GM12878 (cell line): ENCODE results near the gene DNAJC15.

Source experiments
- ESRRA ChIP-seq: IDR thresholded peaks from 2 replicates; pipeline ENCODE4 v1.6.1; 2012; ENCODE audit warnings: mild to moderate bottlenecking, low read length, improper control_type of control experiment
- EZH2 ChIP-seq: IDR thresholded peaks from 2 replicates; pipeline ENCODE4 v1.6.1; 2012; ENCODE audit warnings: low read depth, mild to moderate bottlenecking, control low read depth, inconsistent platforms, low read length, borderline replicate concordance; ENCODE audit not compliant: control insufficient read depth
- KDM1A ChIP-seq: fragments of 200-600 bp; sonication (generic); IDR thresholded peaks from 2 replicates; pipeline ENCODE4 v1.6.1; 2016; ENCODE audit warnings: borderline replicate concordance
- POLR2A ChIP-seq: IDR thresholded peaks from 2 replicates; pipeline ENCODE4 v1.6.1; 2011; ENCODE audit warnings: low read depth, mild to moderate bottlenecking, low read length
- POLR2AphosphoS5 ChIP-seq: IDR thresholded peaks from 2 replicates; pipeline ENCODE4 v1.6.1; 2011; ENCODE audit warnings: mild to moderate bottlenecking, low read length, inconsistent platforms
- SRF ChIP-seq, 2 experiments: IDR thresholded peaks; 2 replicates each; pipeline ENCODE4 v1.6.1; 2011; ENCODE audit warnings: low read depth in 2 of 2, low read length in 2 of 2, mild to moderate bottlenecking in 1 of 2, moderate library complexity in 1 of 2
- STAT3 ChIP-seq: IDR thresholded peaks from 2 replicates; pipeline ENCODE4 v1.6.1; 2011; ENCODE audit warnings: low read depth, low read length, improper control_type of control experiment
- ZNF274 ChIP-seq: IDR thresholded peaks from one replicate; pipeline ENCODE4 v1.8.0; 2011; ENCODE audit not compliant: insufficient read length, insufficient read depth
- ZNF384 ChIP-seq: IDR thresholded peaks from 2 replicates; pipeline ENCODE4 v1.6.1; 2012; ENCODE audit warnings: low read depth, mild to moderate bottlenecking, low read length, improper control_type of control experiment, borderline replicate concordance
- TF ChIP-seq, protein P1 (sequence below): IDR thresholded peaks from 2 replicates; pipeline ENCODE4 v1.6.1; 2011; ENCODE audit warnings: mild to moderate bottlenecking, low read depth, low read length, moderate library complexity; ENCODE audit not compliant: insufficient replicate concordance
- TF ChIP-seq, protein P2 (sequence below), 3 experiments: IDR thresholded peaks in 2 of 3; conservative IDR thresholded peaks in 1 of 3; 2 replicates each; pipeline ENCODE4 v1.5.1; 2011; ENCODE audit warnings: low read depth in 3 of 3, low read length in 3 of 3, mild to moderate bottlenecking in 3 of 3, control low read depth in 2 of 3, moderate library complexity in 2 of 3, inconsistent platforms in 1 of 3, mixed read lengths in 1 of 3; ENCODE audit not compliant: control insufficient read depth in 2 of 3, insufficient read depth in 1 of 3; ENCODE audit errors: extremely low read depth in 1 of 3
- TF ChIP-seq, protein P3 (sequence below): IDR thresholded peaks from 2 replicates; pipeline ENCODE4 v1.6.1; 2012; ENCODE audit warnings: low read depth, low read length, improper control_type of control experiment

DNA sequence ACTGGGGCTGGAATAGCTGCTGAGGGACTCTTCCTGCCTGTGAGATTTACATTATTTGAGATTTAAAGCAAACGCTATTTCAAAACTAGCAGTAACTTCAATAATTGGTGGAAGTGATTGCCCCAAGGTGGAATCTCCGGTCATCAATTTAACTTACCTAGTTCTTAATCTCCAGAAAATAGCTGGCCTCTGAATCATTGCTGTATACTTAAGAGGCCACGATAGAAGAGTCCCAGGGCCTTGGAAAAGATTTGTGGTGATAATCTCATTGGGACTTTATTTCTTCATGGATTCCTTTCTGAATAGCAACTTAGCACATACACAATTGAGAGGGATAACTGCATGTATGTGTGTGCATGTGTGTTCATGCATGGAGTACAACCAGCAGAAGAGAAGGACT is 120.2 kb downstream of the DNAJC15 start:
- TF ChIP-seq, protein P1, sequence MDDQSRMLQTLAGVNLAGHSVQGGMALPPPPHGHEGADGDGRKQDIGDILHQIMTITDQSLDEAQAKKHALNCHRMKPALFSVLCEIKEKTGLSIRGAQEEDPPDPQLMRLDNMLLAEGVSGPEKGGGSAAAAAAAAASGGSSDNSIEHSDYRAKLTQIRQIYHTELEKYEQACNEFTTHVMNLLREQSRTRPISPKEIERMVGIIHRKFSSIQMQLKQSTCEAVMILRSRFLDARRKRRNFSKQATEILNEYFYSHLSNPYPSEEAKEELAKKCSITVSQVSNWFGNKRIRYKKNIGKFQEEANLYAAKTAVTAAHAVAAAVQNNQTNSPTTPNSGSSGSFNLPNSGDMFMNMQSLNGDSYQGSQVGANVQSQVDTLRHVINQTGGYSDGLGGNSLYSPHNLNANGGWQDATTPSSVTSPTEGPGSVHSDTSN = no peak
- TF ChIP-seq, protein P2, sequence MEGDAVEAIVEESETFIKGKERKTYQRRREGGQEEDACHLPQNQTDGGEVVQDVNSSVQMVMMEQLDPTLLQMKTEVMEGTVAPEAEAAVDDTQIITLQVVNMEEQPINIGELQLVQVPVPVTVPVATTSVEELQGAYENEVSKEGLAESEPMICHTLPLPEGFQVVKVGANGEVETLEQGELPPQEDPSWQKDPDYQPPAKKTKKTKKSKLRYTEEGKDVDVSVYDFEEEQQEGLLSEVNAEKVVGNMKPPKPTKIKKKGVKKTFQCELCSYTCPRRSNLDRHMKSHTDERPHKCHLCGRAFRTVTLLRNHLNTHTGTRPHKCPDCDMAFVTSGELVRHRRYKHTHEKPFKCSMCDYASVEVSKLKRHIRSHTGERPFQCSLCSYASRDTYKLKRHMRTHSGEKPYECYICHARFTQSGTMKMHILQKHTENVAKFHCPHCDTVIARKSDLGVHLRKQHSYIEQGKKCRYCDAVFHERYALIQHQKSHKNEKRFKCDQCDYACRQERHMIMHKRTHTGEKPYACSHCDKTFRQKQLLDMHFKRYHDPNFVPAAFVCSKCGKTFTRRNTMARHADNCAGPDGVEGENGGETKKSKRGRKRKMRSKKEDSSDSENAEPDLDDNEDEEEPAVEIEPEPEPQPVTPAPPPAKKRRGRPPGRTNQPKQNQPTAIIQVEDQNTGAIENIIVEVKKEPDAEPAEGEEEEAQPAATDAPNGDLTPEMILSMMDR (IDR thresholded peaks at IDR 0.05 in 2 of 3, conservative IDR thresholded peaks at IDR 0.05 in 1 of 3; ENCODE audit: control insufficient read depth in 2 of 3, extremely low read depth in 1 of 3, insufficient read depth in 1 of 3, low read depth in 3 of 3, low read length in 3 of 3) = no peak
- TF ChIP-seq STAT3 = no peak
- no peak for TF ChIP-seq ZNF384
- no peak for TF ChIP-seq EZH2
- TF ChIP-seq POLR2AphosphoS5 = no peak
- no peak for TF ChIP-seq ESRRA
- TF ChIP-seq, protein P3, sequence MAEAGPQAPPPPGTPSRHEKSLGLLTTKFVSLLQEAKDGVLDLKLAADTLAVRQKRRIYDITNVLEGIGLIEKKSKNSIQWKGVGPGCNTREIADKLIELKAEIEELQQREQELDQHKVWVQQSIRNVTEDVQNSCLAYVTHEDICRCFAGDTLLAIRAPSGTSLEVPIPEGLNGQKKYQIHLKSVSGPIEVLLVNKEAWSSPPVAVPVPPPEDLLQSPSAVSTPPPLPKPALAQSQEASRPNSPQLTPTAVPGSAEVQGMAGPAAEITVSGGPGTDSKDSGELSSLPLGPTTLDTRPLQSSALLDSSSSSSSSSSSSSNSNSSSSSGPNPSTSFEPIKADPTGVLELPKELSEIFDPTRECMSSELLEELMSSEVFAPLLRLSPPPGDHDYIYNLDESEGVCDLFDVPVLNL = no peak
- no peak for TF ChIP-seq SRF (IDR thresholded peaks at IDR 0.05; ENCODE audit: low read depth in 2 of 2, low read length in 2 of 2)
- no peak for TF ChIP-seq POLR2A
- TF ChIP-seq ZNF274 = no peak
- TF ChIP-seq KDM1A = no peak
